Activated CD4-positive, alpha-beta T cell treated with anti-CD3 and anti-CD28 coated beads, Interleukin-2, amount 10 ng/mL, durations not matched to agents 24 days and 14 days (primary cell): ENCODE data around the gene LRP1B. TPM values are rescaled to one million over a fixed set of nuclear protein-coding genes. Genes with fewer than 3 reads are reported as not detected.

ENCODE experiments used
- DNase-seq: peaks from one replicate; pipeline ENCODE4 v3.0.0; 2022
- H3K27ac Mint-ChIP-seq: one replicate; pipeline ENCODE4 v1.8.0; 2022; ENCODE audit warnings: mild to moderate bottlenecking, mixed read lengths
- H3K27me3 Mint-ChIP-seq: one replicate; pipeline ENCODE4 v1.8.0; 2022; ENCODE audit warnings: mixed read lengths
- H3K36me3 Mint-ChIP-seq: one replicate; pipeline ENCODE4 v1.8.0; 2022; ENCODE audit warnings: low read depth, mild to moderate bottlenecking, mixed read lengths
- H3K4me1 Mint-ChIP-seq: one replicate; pipeline ENCODE4 v1.8.0; 2021; ENCODE audit warnings: mixed read lengths
- H3K4me3 Mint-ChIP-seq: one replicate; pipeline ENCODE4 v1.8.0; 2022; ENCODE audit warnings: mild to moderate bottlenecking, moderate library complexity, mixed read lengths
- H3K9me3 Mint-ChIP-seq: one replicate; pipeline ENCODE4 v1.8.0; 2021; ENCODE audit warnings: mixed read lengths
- intact Hi-C: fragments of 100-400 bp; cut with micrococcal nuclease; formaldehyde crosslinking; loops from one replicate; pipeline ENCODE4 v1.15.1; 2023
- total RNA-seq: library from RNA; stranded (reverse); gene quantifications from 2 replicates; pipeline ENCODE4 v1.2.3, GENCODE V29; 2022

LRP1B gene
- total RNA-seq, 1 donor from 2014 or later, result not detected

GRCh38 chr2:141589314-141589713 is 541.5 kb downstream of the LRP1B start:
- intact Hi-C loops, result no loop called here
- no peak for DNase-seq
- Mint-ChIP-seq H3K27me3 (no peaks in the 10 kb centered on the region), H3K9me3 (no peaks in the 10 kb centered on the region), H3K27ac (no peak overlapping the region), H3K4me3 (no peak overlapping the region), H3K36me3 (no peaks in the 10 kb centered on the region), H3K4me1 (no peaks in the 10 kb centered on the region)

- DNase-seq, result no peak
- no peaks in the 10 kb centered on the region for H3K4me1 Mint-ChIP-seq
- no peaks in the 10 kb centered on the region for H3K9me3 Mint-ChIP-seq
- H3K27ac Mint-ChIP-seq, result no peak overlapping the region
- intact Hi-C loops, result no loop called here
- H3K4me3 Mint-ChIP-seq, result no peak overlapping the region
- H3K27me3 Mint-ChIP-seq, result no peaks in the 10 kb centered on the region
- H3K36me3 Mint-ChIP-seq, result no peaks in the 10 kb centered on the region
These were observed 543.8 kb downstream of the LRP1B start for GRCh38 chr2:141586985-141587384.

- H3K27me3 Mint-ChIP-seq, result no peaks in the 10 kb centered on the region
- DNase-seq, result no peak
- no peak overlapping the region for H3K27ac Mint-ChIP-seq
- no peaks in the 10 kb centered on the region for H3K36me3 Mint-ChIP-seq
- intact Hi-C loops, result no loop called here
- no peaks in the 10 kb centered on the region for H3K4me1 Mint-ChIP-seq
- no peaks in the 10 kb centered on the region for H3K9me3 Mint-ChIP-seq
- no peak overlapping the region for H3K4me3 Mint-ChIP-seq
These were observed 548.6 kb downstream of the LRP1B start for GRCh38 chr2:141582213-141582612.

GRCh38 chr2:141579071-141579470 is 551.7 kb downstream of the LRP1B start:
- no peaks in the 10 kb centered on the region for H3K27me3 Mint-ChIP-seq
- H3K36me3 Mint-ChIP-seq, result no peaks in the 10 kb centered on the region
- H3K27ac Mint-ChIP-seq, result no peak overlapping the region
- H3K9me3 Mint-ChIP-seq, result no peaks in the 10 kb centered on the region
- H3K4me3 Mint-ChIP-seq, result no peak overlapping the region
- DNase-seq, result no peak
- no peaks in the 10 kb centered on the region for H3K4me1 Mint-ChIP-seq
- intact Hi-C loops, result no loop called here

GRCh38 chr2:141570474-141571131 is 560.2 kb downstream of the LRP1B start:
- Mint-ChIP-seq H3K4me1 (no peaks in the 10 kb centered on the region), H3K9me3 (no peaks in the 10 kb centered on the region), H3K36me3 (no peaks in the 10 kb centered on the region), H3K27ac (no peak overlapping the region), H3K27me3 (no peaks in the 10 kb centered on the region), H3K4me3 (no peak overlapping the region)
- intact Hi-C loops, result no loop called here
- DNase-seq, result no peak

- H3K36me3 Mint-ChIP-seq, result no peaks in the 10 kb centered on the region
- H3K4me3 Mint-ChIP-seq, result no peak overlapping the region
- H3K27ac Mint-ChIP-seq, result no peak overlapping the region
- H3K4me1 Mint-ChIP-seq, result no peaks in the 10 kb centered on the region
- no peak for DNase-seq
- no peaks in the 10 kb centered on the region for H3K9me3 Mint-ChIP-seq
- intact Hi-C loops, result no loop called here
- H3K27me3 Mint-ChIP-seq, result no peaks in the 10 kb centered on the region
These were observed 560.9 kb downstream of the LRP1B start for GRCh38 chr2:141569941-141570340.

GRCh38 chr2:141565597-141565996 is 565.2 kb downstream of the LRP1B start:
- Mint-ChIP-seq H3K4me1 (no peaks in the 10 kb centered on the region), H3K27ac (no peak overlapping the region), H3K4me3 (no peak overlapping the region), H3K9me3 (no peaks in the 10 kb centered on the region), H3K27me3 (no peaks in the 10 kb centered on the region), H3K36me3 (no peaks in the 10 kb centered on the region)
- intact Hi-C loops, result no loop called here
- no peak for DNase-seq

- H3K27ac Mint-ChIP-seq, result no peak overlapping the region
- intact Hi-C loops, result no loop called here
- no peaks in the 10 kb centered on the region for H3K36me3 Mint-ChIP-seq
- H3K4me3 Mint-ChIP-seq, result no peak overlapping the region
- no peaks in the 10 kb centered on the region for H3K4me1 Mint-ChIP-seq
- no peaks in the 10 kb centered on the region for H3K9me3 Mint-ChIP-seq
- no peaks in the 10 kb centered on the region for H3K27me3 Mint-ChIP-seq
- no peak for DNase-seq
These were observed 570.1 kb downstream of the LRP1B start for GRCh38 chr2:141560723-141561122.

- no peaks in the 10 kb centered on the region for H3K9me3 Mint-ChIP-seq
- no peak overlapping the region for H3K4me3 Mint-ChIP-seq
- no peak overlapping the region for H3K27ac Mint-ChIP-seq
- H3K36me3 Mint-ChIP-seq, result no peaks in the 10 kb centered on the region
- intact Hi-C loops, result no loop called here
- H3K27me3 Mint-ChIP-seq, result no peaks in the 10 kb centered on the region
- no peak for DNase-seq
- H3K4me1 Mint-ChIP-seq, result no peaks in the 10 kb centered on the region
These were observed 573.3 kb downstream of the LRP1B start for GRCh38 chr2:141557329-141558095.

- no peaks in the 10 kb centered on the region for H3K27me3 Mint-ChIP-seq
- no peak for DNase-seq
- no peaks in the 10 kb centered on the region for H3K36me3 Mint-ChIP-seq
- intact Hi-C loops, result no loop called here
- no peaks in the 10 kb centered on the region for H3K4me1 Mint-ChIP-seq
- no peak overlapping the region for H3K4me3 Mint-ChIP-seq
- H3K27ac Mint-ChIP-seq, result no peak overlapping the region
- no peaks in the 10 kb centered on the region for H3K9me3 Mint-ChIP-seq
These were observed 574.8 kb downstream of the LRP1B start for GRCh38 chr2:141555876-141556470.

GRCh38 chr2:141554810-141555209 is 576.0 kb downstream of the LRP1B start:
- Mint-ChIP-seq H3K27ac (no peak overlapping the region), H3K36me3 (no peaks in the 10 kb centered on the region), H3K4me3 (no peak overlapping the region)

GRCh38 chr2:141534666-141535362 is 596.0 kb downstream of the LRP1B start:
- Mint-ChIP-seq H3K4me1 (peaks cover 4% of the 10 kb centered on the region), H3K27ac (no peak overlapping the region), H3K9me3 (no peaks in the 10 kb centered on the region), H3K36me3 (no peaks in the 10 kb centered on the region), H3K27me3 (no peaks in the 10 kb centered on the region), H3K4me3 (no peak overlapping the region)
- intact Hi-C loops, result no loop called here
- DNase-seq, result no peak

More at GRCh38 chr2:141554810-141555209, 576.0 kb downstream of the LRP1B start:
- intact Hi-C loops, result no loop called here
- no peak for DNase-seq
- Mint-ChIP-seq H3K4me1 (no peaks in the 10 kb centered on the region), H3K27me3 (no peaks in the 10 kb centered on the region), H3K9me3 (no peaks in the 10 kb centered on the region)

GRCh38 chr2:141529659-141530058 is 601.2 kb downstream of the LRP1B start:
- Mint-ChIP-seq H3K4me3 (no peak overlapping the region), H3K36me3 (no peaks in the 10 kb centered on the region), H3K9me3 (no peaks in the 10 kb centered on the region), H3K27ac (no peak overlapping the region), H3K4me1 (no peaks in the 10 kb centered on the region), H3K27me3 (no peaks in the 10 kb centered on the region)
- intact Hi-C loops, result no loop called here
- no peak for DNase-seq

GRCh38 chr2:141528990-141529389 is 601.8 kb downstream of the LRP1B start:
- intact Hi-C loops, result no loop called here
- H3K36me3 Mint-ChIP-seq, result no peaks in the 10 kb centered on the region
- no peaks in the 10 kb centered on the region for H3K4me1 Mint-ChIP-seq
- H3K9me3 Mint-ChIP-seq, result no peaks in the 10 kb centered on the region
- H3K27ac Mint-ChIP-seq, result no peak overlapping the region
- no peak overlapping the region for H3K4me3 Mint-ChIP-seq
- no peak for DNase-seq
- no peaks in the 10 kb centered on the region for H3K27me3 Mint-ChIP-seq
